Testis (tissue), 5 donors: ENCODE results near the gene ASPA. TPM values are rescaled to one million over a fixed set of nuclear protein-coding genes. Genes with fewer than 3 reads are reported as not detected.
"Not testable (repeated sequence)": the region's sequence is repeated elsewhere in the genome, so short reads cannot be mapped to it uniquely, and the experiment has no call there.

Experiments used
- DNase-seq: peaks from one replicate; pipeline ENCODE4 v3.0.0-alpha.2; 2019
- H3K27ac ChIP-seq, 2 donors: fragments of 200-600 bp; sonication (generic); one replicate each; pipeline ENCODE4 v1.5.1; 2019
- H3K27me3 ChIP-seq: fragments of 200-600 bp; sonication (generic); one replicate; pipeline ENCODE4 v1.5.1; 2019
- H3K36me3 ChIP-seq: fragments of 200-600 bp; sonication (generic); one replicate; pipeline ENCODE4 v1.5.1; 2017; ENCODE audit warnings: low read depth; ENCODE audit errors: missing control alignments
- H3K4me1 ChIP-seq: fragments of 200-600 bp; sonication (generic); one replicate; pipeline ENCODE4 v1.5.1; 2019
- H3K4me3 ChIP-seq, 2 donors: fragments of 200-600 bp; sonication (generic); one replicate each; pipeline ENCODE4 v1.5.1; 2017 to 2019
- H3K9me3 ChIP-seq: fragments of 200-600 bp; sonication (generic); one replicate; pipeline ENCODE4 v1.5.1; 2017
- POLR2A ChIP-seq: fragments of 450-650 bp; IDR thresholded peaks from one replicate; pipeline ENCODE4 v1.6.1; 2017; ENCODE audit warnings: antibody characterized with exemption, mild to moderate bottlenecking, moderate library complexity
- WGBS, 2 donors: methylation state at CpG; one replicate each; pipeline ENCODE4 v1.1.5; 2018; 5-methylcytosine and 5-hydroxymethylcytosine counted together
- intact Hi-C: fragments of 100-400 bp; cut with DNase I; formaldehyde crosslinking; loops from one replicate; pipeline ENCODE4 v1.15.1; 2023; ENCODE audit warnings: low total_unique reads
- long read RNA-seq, 2 donors: transcript quantifications; one replicate each; lab custom pipeline, GENCODE V29; 2026
- polyA plus RNA-seq: library from polyadenylated mRNA; stranded (reverse); fragments of 350-450 nt; fragmentation: Illumina TruSeq; extraction: RNeasy Lipid Tissue Mini Kit (QIAGEN cat#74804); gene quantifications from one replicate; pipeline ENCODE4 v1.2.3, GENCODE V29; 2014; ENCODE audit warnings: low read depth, low replicate concordance; ENCODE audit not compliant: insufficient read depth
- total RNA-seq, 2 donors: library from RNA; depleted of rRNA; stranded (reverse); fragments of >200 nt; gene quantifications; one replicate each; pipeline ENCODE4 v1.2.3, GENCODE V29; 2016
- TF ChIP-seq, protein P1 (sequence below), 3 experiments: fragments of 450-650 bp in 2 of 3; fragments of 200-600 bp in 1 of 3; sonication (generic) in 1 of 3; IDR thresholded peaks; one replicate each; pipeline ENCODE4 v1.5.1; 2016 to 2019; ENCODE audit warnings: antibody characterized with exemption in 3 of 3, mild to moderate bottlenecking in 2 of 3, moderate library complexity in 1 of 3

Gene ASPA
- 1 to 10 TPM; 5.0 to 6.1 TPM for total RNA-seq
- 16.1 TPM for polyA plus RNA-seq
- long read RNA-seq, donor 1, full-length matches to known transcripts = 3 of 3 reads
- long read RNA-seq, donor 1, partial matches to known transcripts = 0 of 3 reads
- long read RNA-seq, donor 1, other reads (novel, unspliced or antisense) = 0 of 3 reads
- long read RNA-seq, donor 2 = 0 reads

- Histone ChIP-seq H3K9me3 (no peaks in the 10 kb centered on the region), H3K27ac (peak within 1 kb of the TSS; percentile 25 to 52), H3K4me1 (no peaks in the 10 kb centered on the region), H3K27me3 (no peaks in the 10 kb centered on the region), H3K36me3 (no peaks in the 10 kb centered on the region), H3K4me3 (peak within 1 kb of the TSS; percentile 32 to 41)
- intact Hi-C loops = no loop called here
- WGBS, 2 donors = 38 to 52% methylated on average over 7 of the region's 7 CpGs
- TF ChIP-seq, protein P1, sequence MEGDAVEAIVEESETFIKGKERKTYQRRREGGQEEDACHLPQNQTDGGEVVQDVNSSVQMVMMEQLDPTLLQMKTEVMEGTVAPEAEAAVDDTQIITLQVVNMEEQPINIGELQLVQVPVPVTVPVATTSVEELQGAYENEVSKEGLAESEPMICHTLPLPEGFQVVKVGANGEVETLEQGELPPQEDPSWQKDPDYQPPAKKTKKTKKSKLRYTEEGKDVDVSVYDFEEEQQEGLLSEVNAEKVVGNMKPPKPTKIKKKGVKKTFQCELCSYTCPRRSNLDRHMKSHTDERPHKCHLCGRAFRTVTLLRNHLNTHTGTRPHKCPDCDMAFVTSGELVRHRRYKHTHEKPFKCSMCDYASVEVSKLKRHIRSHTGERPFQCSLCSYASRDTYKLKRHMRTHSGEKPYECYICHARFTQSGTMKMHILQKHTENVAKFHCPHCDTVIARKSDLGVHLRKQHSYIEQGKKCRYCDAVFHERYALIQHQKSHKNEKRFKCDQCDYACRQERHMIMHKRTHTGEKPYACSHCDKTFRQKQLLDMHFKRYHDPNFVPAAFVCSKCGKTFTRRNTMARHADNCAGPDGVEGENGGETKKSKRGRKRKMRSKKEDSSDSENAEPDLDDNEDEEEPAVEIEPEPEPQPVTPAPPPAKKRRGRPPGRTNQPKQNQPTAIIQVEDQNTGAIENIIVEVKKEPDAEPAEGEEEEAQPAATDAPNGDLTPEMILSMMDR (IDR thresholded peaks at IDR 0.05) = no peak
- TF ChIP-seq POLR2A = no peak
- no peak for DNase-seq
Measured at GRCh38 chr17:3475812-3476610, at the start of gene ASPA. TSS of gene ASPA (plus strand) at chr17:3475997. CDS start at chr17:3476160, 163 bp downstream.

DNA sequence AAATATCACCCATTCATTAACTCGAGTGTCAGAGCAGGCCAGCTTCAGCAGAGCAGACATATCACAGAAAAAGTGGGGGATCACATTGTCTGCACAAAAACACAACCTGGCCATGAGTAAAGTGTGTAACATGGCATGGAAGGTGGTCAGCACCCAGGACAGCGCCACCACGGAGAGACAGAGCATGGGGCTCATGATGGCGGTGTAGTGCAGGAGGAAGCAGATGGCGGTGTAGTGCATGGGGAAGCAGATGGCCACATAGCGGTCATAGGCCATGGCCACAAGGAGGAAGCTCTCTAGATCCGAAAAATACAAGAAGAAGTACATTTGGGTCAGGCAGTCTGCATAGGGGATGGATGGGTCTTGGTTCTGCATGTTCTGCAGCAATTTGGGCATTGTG, 42.6 kb upstream of the ASPA start:
- H3K4me1 ChIP-seq, intact Hi-C loops, H3K27ac ChIP-seq, H3K4me3 ChIP-seq, H3K9me3 ChIP-seq, H3K36me3 ChIP-seq, H3K27me3 ChIP-seq: not testable (repeated sequence)
- DNase-seq = peak; percentile 34
- WGBS, 2 donors = 23 to 24% methylated on average over 7 of the region's 7 CpGs

GRCh38 chr17:3433741-3434140, 42.1 kb upstream of the ASPA start, which contains the start of gene OR1E2:
TSS of gene OR1E2 (minus strand) at chr17:3433841. CDS start at chr17:3433841, 0 bp downstream.
- intact Hi-C loops = no loop called here
- Histone ChIP-seq H3K4me1 (no peaks in the 10 kb centered on the region), H3K27ac (no peak within 1 kb of the TSS), H3K4me3 (no peak within 1 kb of the TSS), H3K27me3 (no peaks in the 10 kb centered on the region), H3K9me3 (no peaks in the 10 kb centered on the region), H3K36me3 (no peaks in the 10 kb centered on the region)
- no peak for DNase-seq
- TF ChIP-seq POLR2A = no peak
- TF ChIP-seq, protein P1 (IDR thresholded peaks at IDR 0.05) = no peak
- 64 to 71% methylated on average over 3 of the region's 3 CpGs for WGBS, 2 donors

GRCh38 chr17:3438368-3438767, 37.4 kb upstream of the ASPA start:
- no peaks in the 10 kb centered on the region for H3K27me3 ChIP-seq
- 72 to 77% methylated on average over 1 of the region's 1 CpG for WGBS, 2 donors
- H3K4me1 ChIP-seq = no peaks in the 10 kb centered on the region
- intact Hi-C loops = no loop called here
- H3K4me3 ChIP-seq = no peak overlapping the region
- no peak for DNase-seq
- no peaks in the 10 kb centered on the region for H3K36me3 ChIP-seq
- no peak overlapping the region for H3K27ac ChIP-seq
- TF ChIP-seq, protein P1 (IDR thresholded peaks at IDR 0.05) = no peak
- TF ChIP-seq POLR2A = no peak
- H3K9me3 ChIP-seq = no peaks in the 10 kb centered on the region

GRCh38 chr17:3440451-3440850, 35.3 kb upstream of the ASPA start:
- intact Hi-C loops = no loop called here

More at GRCh38 chr17:3440451-3440850, 35.3 kb upstream of the ASPA start:
- Histone ChIP-seq H3K36me3 (no peaks in the 10 kb centered on the region), H3K27me3 (no peaks in the 10 kb centered on the region), H3K27ac (no peak overlapping the region), H3K9me3 (no peaks in the 10 kb centered on the region), H3K4me3 (no peak overlapping the region), H3K4me1 (no peaks in the 10 kb centered on the region)
- WGBS, 2 donors = 80 to 83% methylated on average over 2 of the region's 2 CpGs
- DNase-seq = no peak
- no peak for TF ChIP-seq POLR2A
- TF ChIP-seq, protein P1 (IDR thresholded peaks at IDR 0.05) = no peak
